PC-9 (cell line): ENCODE measurements around the gene MRPS34.

Experiments used
- EZH2 ChIP-seq: fragments of 200-600 bp; sonication (generic); IDR thresholded peaks from 2 replicates; pipeline ENCODE4 v1.8.0; 2017; ENCODE audit warnings: antibody characterized with exemption, low read depth
- TF ChIP-seq, protein P1 (sequence below): fragments of 200-600 bp; sonication (generic); conservative IDR thresholded peaks from 2 replicates; pipeline ENCODE4 v1.6.1; 2017; ENCODE audit warnings: mixed run types, antibody characterized with exemption, mild to moderate bottlenecking, moderate library complexity

DNA sequence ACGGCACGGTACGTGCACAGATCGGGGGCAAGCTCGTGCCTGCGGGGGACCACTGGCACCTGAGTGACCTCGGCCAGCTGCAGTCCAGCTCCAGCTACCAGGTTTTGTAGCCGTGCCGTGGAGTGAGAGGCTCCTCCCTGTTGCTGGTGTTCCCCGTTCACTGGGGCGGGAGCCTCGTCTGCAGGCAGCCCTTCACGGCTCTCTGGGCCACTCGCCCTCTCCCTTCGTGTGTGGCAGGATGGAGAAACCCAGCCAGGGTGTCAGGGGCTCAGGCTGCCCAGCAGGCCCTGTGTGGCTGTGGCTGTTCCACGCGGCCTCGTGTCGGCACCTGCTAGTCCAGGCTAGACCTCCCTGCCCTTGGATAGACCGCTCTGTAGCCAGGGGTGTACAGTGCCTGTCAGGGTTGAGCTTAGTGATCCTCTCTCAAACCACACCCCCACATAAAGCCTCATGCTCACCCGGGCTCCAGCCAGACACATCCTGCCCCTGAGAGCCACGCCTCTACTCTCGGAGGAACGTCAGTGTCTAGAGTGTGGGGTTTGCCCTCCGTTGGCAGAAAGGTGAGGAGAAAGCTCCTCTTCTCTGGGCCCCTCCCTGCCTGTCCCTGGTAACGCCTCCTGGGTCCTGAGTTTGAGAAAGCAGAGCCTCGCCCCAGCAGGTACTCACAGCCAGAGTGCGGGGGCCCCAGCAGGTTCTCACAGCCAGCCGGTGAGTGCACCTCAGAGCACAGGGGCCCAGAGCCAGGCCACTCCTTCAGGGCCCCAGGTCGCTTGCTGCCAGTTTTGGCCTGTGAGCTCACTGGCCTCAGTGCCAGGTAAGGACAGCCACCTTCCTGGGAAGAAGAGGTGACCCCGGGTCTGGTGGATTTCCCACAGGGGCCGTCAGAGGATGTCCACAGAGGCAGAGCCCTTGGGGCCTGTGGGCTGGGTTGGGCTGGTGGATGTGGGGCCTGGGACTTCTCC is 29.3 kb downstream of the MRPS34 start:
- TF ChIP-seq, protein P1, sequence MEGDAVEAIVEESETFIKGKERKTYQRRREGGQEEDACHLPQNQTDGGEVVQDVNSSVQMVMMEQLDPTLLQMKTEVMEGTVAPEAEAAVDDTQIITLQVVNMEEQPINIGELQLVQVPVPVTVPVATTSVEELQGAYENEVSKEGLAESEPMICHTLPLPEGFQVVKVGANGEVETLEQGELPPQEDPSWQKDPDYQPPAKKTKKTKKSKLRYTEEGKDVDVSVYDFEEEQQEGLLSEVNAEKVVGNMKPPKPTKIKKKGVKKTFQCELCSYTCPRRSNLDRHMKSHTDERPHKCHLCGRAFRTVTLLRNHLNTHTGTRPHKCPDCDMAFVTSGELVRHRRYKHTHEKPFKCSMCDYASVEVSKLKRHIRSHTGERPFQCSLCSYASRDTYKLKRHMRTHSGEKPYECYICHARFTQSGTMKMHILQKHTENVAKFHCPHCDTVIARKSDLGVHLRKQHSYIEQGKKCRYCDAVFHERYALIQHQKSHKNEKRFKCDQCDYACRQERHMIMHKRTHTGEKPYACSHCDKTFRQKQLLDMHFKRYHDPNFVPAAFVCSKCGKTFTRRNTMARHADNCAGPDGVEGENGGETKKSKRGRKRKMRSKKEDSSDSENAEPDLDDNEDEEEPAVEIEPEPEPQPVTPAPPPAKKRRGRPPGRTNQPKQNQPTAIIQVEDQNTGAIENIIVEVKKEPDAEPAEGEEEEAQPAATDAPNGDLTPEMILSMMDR = no peak
- TF ChIP-seq EZH2 = no peak
